HepG2 (cell line): ENCODE results near the gene CAMSAP3.

Source experiments
- ATF1 ChIP-seq: IDR thresholded peaks from 2 replicates; pipeline ENCODE4 v1.6.1; 2016; ENCODE audit warnings: mild to moderate bottlenecking, control low read depth
- ATF2 ChIP-seq: sonication (generic); formaldehyde crosslinking; IDR thresholded peaks from 2 replicates; pipeline ENCODE4 v1.4.0; 2020; ENCODE audit warnings: missing genetic modification reagents
- CEBPB ChIP-seq: IDR thresholded peaks from 2 replicates; pipeline ENCODE4 v1.6.1; 2011; ENCODE audit warnings: low read depth, low read length, improper control_type of control experiment, borderline replicate concordance
- EP300 ChIP-seq, 3 experiments: sonication (generic) in 1 of 3; formaldehyde crosslinking in 1 of 3; IDR thresholded peaks; 2 replicates each; pipeline versions ENCODE4 v1.5.1 to v1.6.1; 2011 to 2020; ENCODE audit warnings: low read depth in 2 of 3, low read length in 2 of 3, borderline replicate concordance in 1 of 3, improper control_type of control experiment in 1 of 3, mild to moderate bottlenecking in 1 of 3, missing genetic modification reagents in 1 of 3, moderate library complexity in 1 of 3
- ETV5 ChIP-seq: IDR thresholded peaks from 2 replicates; pipeline ENCODE4 v1.6.1; 2018; ENCODE audit warnings: missing biosample characterization, missing genetic modification reagents, inconsistent platforms, borderline replicate concordance
- PCBP2 ChIP-seq: fragments of 200-400 bp; formaldehyde crosslinking; optimal IDR thresholded peaks from 2 replicates; pipeline ENCODE3; 2018; ENCODE audit warnings: low read length, low read depth; ENCODE audit not compliant: poor library complexity, severe bottlenecking
- POGK ChIP-seq: sonication (generic); formaldehyde crosslinking; conservative IDR thresholded peaks from 2 replicates; pipeline ENCODE4 v1.8.0; 2022; ENCODE audit warnings: mild to moderate bottlenecking, moderate library complexity, missing genetic modification reagents
- ZSCAN12 ChIP-seq: sonication (generic); formaldehyde crosslinking; IDR thresholded peaks from 2 replicates; pipeline ENCODE4 v1.9.0; 2021; ENCODE audit warnings: mild to moderate bottlenecking, missing genetic modification reagents
- TF ChIP-seq, protein P1 (sequence below): sonication (generic); formaldehyde crosslinking; IDR thresholded peaks from 2 replicates; pipeline ENCODE4 v1.5.0; 2020; ENCODE audit warnings: mild to moderate bottlenecking, missing genetic modification reagents, borderline replicate concordance
- TF ChIP-seq, protein P2 (sequence below): sonication (generic); formaldehyde crosslinking; IDR thresholded peaks from 2 replicates; pipeline ENCODE4 v1.5.0; 2020; ENCODE audit warnings: mild to moderate bottlenecking, missing genetic modification reagents, moderate library complexity

- no peak for TF ChIP-seq CEBPB
- TF ChIP-seq ETV5: no peak
- no peak for TF ChIP-seq PCBP2
- no peak for TF ChIP-seq ZSCAN12 (CRISPR knock-in tag)
- TF ChIP-seq ATF1 (CRISPR knock-in tag): no peak
- TF ChIP-seq POGK (CRISPR knock-in tag): no peak
- no peak for TF ChIP-seq EP300 (IDR thresholded peaks at IDR 0.05; ENCODE audit: low read depth in 2 of 2, low read length in 2 of 2)
- no peak for TF ChIP-seq EP300 (CRISPR knock-in tag; IDR thresholded peaks at IDR 0.05; ENCODE audit: borderline replicate concordance)
- TF ChIP-seq ATF2 (CRISPR knock-in tag): no peak
- TF ChIP-seq, protein P1, sequence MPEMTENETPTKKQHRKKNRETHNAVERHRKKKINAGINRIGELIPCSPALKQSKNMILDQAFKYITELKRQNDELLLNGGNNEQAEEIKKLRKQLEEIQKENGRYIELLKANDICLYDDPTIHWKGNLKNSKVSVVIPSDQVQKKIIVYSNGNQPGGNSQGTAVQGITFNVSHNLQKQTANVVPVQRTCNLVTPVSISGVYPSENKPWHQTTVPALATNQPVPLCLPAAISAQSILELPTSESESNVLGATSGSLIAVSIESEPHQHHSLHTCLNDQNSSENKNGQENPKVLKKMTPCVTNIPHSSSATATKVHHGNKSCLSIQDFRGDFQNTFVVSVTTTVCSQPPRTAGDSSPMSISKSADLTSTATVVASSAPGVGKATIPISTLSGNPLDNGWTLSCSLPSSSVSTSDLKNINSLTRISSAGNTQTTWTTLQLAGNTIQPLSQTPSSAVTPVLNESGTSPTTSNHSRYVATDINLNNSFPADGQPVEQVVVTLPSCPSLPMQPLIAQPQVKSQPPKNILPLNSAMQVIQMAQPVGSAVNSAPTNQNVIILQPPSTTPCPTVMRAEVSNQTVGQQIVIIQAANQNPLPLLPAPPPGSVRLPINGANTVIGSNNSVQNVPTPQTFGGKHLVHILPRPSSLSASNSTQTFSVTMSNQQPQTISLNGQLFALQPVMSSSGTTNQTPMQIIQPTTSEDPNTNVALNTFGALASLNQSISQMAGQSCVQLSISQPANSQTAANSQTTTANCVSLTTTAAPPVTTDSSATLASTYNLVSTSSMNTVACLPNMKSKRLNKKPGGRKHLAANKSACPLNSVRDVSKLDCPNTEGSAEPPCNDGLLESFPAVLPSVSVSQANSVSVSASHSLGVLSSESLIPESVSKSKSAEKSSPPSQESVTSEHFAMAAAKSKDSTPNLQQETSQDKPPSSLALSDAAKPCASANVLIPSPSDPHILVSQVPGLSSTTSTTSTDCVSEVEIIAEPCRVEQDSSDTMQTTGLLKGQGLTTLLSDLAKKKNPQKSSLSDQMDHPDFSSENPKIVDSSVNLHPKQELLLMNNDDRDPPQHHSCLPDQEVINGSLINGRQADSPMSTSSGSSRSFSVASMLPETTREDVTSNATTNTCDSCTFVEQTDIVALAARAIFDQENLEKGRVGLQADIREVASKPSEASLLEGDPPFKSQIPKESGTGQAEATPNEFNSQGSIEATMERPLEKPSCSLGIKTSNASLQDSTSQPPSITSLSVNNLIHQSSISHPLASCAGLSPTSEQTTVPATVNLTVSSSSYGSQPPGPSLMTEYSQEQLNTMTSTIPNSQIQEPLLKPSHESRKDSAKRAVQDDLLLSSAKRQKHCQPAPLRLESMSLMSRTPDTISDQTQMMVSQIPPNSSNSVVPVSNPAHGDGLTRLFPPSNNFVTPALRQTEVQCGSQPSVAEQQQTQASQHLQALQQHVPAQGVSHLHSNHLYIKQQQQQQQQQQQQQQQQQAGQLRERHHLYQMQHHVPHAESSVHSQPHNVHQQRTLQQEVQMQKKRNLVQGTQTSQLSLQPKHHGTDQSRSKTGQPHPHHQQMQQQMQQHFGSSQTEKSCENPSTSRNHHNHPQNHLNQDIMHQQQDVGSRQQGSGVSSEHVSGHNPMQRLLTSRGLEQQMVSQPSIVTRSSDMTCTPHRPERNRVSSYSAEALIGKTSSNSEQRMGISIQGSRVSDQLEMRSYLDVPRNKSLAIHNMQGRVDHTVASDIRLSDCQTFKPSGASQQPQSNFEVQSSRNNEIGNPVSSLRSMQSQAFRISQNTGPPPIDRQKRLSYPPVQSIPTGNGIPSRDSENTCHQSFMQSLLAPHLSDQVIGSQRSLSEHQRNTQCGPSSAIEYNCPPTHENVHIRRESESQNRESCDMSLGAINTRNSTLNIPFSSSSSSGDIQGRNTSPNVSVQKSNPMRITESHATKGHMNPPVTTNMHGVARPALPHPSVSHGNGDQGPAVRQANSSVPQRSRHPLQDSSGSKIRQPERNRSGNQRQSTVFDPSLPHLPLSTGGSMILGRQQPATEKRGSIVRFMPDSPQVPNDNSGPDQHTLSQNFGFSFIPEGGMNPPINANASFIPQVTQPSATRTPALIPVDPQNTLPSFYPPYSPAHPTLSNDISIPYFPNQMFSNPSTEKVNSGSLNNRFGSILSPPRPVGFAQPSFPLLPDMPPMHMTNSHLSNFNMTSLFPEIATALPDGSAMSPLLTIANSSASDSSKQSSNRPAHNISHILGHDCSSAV (CRISPR knock-in tag): no peak
- TF ChIP-seq, protein P2, sequence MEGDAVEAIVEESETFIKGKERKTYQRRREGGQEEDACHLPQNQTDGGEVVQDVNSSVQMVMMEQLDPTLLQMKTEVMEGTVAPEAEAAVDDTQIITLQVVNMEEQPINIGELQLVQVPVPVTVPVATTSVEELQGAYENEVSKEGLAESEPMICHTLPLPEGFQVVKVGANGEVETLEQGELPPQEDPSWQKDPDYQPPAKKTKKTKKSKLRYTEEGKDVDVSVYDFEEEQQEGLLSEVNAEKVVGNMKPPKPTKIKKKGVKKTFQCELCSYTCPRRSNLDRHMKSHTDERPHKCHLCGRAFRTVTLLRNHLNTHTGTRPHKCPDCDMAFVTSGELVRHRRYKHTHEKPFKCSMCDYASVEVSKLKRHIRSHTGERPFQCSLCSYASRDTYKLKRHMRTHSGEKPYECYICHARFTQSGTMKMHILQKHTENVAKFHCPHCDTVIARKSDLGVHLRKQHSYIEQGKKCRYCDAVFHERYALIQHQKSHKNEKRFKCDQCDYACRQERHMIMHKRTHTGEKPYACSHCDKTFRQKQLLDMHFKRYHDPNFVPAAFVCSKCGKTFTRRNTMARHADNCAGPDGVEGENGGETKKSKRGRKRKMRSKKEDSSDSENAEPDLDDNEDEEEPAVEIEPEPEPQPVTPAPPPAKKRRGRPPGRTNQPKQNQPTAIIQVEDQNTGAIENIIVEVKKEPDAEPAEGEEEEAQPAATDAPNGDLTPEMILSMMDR (CRISPR knock-in tag): no peak
Measured at GRCh38 chr19:7661744-7662538, 66.3 kb downstream of the CAMSAP3 start.
